HG02763 (cell line): ENCODE measurements around the gene AHSG.
"Not testable (repeated sequence)": the region's sequence is repeated elsewhere in the genome, so short reads cannot be mapped to it uniquely, and the experiment has no call there.

Experiments used
- ATAC-seq: cut with Tn5 transposase; IDR thresholded peaks from one replicate; pipeline ENCODE4 v1.9.1; 2021; ENCODE audit warnings: mild to moderate bottlenecking, moderate library complexity; ENCODE audit not compliant: unreplicated experiment

Gene AHSG, protein sequence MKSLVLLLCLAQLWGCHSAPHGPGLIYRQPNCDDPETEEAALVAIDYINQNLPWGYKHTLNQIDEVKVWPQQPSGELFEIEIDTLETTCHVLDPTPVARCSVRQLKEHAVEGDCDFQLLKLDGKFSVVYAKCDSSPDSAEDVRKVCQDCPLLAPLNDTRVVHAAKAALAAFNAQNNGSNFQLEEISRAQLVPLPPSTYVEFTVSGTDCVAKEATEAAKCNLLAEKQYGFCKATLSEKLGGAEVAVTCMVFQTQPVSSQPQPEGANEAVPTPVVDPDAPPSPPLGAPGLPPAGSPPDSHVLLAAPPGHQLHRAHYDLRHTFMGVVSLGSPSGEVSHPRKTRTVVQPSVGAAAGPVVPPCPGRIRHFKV

DNA sequence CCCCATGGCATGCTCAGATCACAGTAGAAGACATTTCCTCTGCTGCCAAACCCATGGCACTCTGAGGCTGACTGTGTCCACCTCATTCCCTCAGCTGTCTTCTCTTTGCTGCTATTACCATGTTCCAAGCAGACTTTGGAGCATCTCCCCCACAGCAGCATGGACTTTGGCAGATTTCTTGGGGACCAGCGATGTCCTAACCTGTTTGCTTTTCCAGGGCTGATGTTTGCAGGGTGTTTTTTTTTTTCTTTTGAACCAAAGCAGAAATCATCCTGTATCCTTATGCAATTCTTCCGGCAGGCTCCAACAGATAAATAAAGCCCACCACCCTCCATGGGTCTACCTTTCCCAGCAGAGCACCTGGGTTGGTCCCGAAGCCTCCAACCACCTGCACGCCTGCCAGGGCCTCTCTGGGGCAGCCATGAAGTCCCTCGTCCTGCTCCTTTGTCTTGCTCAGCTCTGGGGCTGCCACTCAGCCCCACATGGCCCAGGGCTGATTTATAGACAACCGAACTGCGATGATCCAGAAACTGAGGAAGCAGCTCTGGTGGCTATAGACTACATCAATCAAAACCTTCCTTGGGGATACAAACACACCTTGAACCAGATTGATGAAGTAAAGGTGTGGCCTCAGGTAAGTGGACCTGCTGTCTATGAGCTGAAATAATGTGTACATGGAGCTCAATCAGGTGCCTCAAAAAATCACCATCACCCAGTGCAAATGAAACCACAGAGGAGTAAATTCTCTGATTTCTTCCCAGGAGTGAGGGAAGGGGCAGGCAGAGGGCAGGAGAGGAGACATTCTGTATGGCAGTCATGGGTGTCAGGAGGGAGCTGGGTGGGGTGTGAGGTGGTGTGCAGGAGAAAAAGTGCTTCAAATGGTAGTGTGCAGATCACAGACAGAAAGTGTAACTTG lies at the start of gene AHSG:
Gene AHSG, plus strand, starts transcription at position 340 of the 916 bp plus-strand sequence. Its CDS starts 82 bp downstream, at position 422.
- no peak for ATAC-seq

DNA sequence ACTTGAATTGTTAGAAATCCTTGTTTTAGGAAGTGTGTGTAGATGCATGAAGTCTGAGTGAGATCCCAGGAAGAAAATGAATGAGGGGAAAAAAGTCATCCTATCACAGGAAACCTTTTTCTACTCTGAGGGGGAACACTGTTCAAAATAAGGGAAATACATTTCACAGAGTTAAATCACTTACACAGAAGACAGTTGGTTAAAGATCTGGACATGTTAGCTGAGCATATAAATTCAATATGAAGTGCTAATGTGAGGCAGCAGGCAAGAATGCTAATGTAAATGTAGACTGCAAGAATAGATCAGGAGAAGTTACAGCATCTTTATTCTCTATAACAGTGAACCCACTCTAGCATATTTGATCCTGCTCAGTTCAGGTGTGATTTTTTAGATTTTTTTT lies 48.3 kb upstream of the AHSG start:
- ATAC-seq = no peak

DNA sequence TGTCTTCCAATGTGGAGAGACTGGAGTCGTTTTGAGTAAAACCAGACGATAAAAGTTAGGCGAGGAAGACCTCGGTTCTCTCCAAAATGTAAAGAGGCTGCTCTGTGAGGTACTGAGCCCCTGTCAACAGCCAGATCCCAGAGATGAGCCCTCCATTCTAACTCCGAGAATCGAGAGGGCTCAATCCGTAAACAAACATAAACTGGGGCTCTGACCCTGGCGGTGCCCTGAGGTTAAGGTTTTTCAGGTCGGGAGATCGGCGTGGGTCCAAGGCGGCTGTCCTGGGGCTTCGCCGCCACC lies 46.1 kb upstream of the AHSG start:
- ATAC-seq = no peak

DNA sequence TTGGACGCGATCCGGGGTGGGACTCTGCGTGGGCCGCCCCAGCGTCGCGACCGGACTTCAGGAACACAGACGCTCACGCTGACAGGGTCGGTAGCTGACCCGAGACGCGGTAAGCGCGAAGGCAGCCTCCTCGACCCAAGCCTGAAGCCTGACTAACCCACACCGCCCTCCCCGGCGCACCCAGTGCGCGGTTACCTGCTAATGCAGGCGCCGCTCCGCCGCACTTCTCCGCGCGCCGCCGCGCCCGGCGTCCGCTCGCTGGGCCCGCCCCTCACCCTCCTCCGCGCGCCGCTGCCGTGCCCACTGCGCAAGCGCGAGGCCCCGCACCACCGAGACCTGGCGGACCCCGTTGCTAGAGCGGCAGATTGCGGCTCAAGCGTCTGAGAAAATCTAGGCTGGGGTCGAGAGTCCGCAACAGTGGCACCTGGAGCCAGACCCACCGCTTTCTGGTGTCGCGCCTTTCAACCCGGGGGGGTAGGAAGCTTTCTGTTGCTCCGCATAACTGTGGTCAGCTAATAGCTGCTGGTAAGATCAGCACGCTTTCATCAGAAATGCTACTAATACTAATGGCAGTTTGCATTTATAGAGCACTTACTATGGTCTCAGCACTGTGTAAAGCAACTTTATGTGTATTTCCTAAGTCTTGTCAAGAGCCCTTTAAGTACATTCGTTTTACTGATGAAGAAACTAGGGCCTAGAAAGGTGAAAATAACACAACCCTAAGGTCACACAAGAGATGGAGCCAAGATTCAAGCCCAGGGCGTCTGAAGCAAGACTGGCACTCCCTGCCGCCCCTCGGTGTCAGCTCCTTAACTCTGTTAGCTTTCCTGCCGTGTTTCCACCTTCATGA lies 45.6 kb upstream of the AHSG start, which contains the start of gene TBCCD1:
Gene TBCCD1, minus strand, starts transcription at position 268 of the 850 bp plus-strand sequence. CDS start 3,010 bp downstream, outside the sequence.
- ATAC-seq = peak; percentile 39

DNA sequence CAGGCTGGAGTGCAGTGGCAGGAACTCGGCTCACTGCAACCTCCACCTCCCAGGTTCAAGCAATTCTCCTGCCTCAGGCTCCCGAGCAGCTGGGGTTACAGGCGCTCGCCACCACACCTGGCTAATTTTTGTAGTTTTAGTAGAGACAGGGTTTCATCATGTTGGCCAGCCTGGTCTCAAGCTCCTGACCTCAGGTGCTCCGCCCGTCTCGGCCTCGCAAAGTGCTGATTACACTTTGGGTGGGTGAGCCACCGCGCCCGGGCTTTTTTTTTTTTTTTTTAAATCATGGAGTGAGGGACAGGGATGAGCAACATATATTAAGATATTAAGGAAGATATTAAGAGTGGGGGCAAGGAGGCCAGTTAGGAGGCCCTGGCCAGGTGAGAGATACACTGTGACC lies 43.5 kb upstream of the AHSG start:
- ATAC-seq = not testable (repeated sequence)

DNA sequence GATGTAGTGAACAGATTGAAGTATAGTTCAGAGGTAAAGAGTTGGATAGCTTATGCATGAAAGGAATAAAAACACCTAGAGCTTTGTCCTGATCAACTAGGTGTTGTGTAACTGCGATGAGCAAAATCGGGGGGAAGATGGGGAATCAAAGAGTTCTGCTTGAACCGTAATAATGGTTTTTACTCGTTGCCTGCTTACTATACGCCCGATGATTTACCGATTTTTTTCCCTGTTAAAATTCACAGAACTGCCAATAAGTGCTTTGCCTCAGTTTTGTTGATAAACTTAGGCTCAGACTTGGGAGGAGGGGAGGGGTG lies 43.1 kb upstream of the AHSG start:
- no peak for ATAC-seq

DNA sequence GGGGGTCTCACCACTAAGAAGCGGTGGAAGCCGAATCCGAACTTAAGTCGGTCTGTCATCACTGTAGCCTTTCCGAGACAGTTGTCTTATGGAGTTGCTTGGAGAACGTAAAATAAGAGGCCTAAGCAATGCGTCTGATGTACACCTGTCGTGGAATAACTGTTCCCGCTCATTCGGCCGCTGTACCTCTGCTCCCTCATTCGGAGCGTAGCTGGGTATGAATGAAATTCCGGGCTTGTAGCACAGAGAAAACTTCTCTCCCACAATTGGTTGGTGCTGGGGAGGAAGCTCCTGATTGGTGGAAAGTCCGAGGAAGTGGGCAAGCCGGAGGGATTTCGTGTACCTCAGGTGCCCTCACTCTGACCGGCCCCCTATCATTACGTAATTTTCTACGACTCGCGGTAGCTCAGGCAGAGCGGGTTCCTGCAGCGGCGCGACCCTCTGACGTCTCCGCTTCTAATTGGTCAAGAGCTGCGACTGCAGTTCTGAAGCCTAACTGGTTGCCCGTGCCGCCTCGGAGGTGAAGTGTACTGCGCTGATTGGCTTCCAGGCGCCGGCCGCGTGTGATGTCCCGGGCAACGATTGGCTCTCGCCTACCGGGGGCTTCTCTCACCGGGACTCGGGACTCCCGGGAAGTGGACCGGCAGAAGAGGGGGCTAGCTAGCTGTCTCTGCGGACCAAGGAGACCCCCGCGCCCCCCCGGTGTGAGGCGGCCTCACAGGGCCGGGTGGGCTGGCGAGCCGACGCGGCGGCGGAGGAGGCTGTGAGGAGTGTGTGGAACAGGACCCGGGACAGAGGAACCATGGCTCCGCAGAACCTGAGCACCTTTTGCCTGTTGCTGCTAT lies 42.5 kb upstream of the AHSG start, which contains the start of gene DNAJB11:
Gene DNAJB11, plus strand, starts transcription at position 625 of the 845 bp plus-strand sequence. Its CDS starts 178 bp downstream, at position 803.
- ATAC-seq = peak; percentile 90

DNA sequence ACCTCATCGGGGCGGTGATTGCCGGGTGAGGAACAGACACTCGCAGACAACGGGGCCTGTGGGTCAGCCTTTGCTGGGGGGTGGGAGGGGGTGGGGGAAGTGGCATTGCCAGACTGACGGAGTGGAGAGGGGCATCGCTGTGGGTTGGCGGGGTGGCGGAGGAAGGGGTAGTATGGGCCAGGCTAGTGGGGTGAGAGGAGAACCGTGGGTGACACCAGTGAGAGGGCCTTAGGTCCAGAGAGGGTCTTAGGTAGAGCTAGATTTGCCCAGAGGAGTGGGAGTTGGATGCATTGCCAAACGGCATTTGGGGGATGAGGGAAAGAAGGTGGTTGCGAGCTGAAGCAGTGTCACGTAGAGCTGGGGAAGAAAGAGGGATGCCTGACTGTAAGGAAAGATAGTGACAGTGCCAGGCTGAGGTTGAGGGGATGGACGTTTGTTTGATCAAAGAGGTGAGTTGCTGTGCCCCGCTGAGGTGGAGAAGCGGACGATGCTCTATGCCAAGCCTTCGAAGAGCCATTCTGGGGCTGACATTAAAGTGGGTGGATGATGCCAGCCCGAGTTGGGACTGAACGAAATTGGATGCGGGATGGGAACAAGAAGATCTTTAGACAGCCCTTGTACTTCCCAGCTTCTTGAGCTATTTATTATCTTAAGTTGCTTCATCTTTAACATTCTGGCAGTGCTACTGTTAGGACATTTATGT lies 41.8 kb upstream of the AHSG start:
- ATAC-seq = no peak

DNA sequence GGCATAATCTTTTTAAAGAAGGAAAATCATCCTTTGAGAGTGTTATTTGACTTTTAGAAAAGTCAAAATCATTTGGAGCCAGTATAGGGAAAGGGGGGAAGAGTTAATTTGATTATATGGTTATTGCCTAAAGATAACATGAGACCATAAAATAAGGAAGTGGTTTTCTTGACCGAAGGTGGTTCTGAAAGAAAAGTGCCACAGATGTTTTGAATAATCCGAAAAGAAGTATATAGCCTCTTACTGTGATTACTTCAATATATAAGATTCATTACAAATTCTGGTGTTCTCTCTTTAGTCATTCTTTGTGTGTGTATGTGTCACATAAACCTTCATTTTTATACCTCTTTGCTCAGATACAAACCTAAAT lies 41.2 kb upstream of the AHSG start:
- no peak for ATAC-seq

DNA sequence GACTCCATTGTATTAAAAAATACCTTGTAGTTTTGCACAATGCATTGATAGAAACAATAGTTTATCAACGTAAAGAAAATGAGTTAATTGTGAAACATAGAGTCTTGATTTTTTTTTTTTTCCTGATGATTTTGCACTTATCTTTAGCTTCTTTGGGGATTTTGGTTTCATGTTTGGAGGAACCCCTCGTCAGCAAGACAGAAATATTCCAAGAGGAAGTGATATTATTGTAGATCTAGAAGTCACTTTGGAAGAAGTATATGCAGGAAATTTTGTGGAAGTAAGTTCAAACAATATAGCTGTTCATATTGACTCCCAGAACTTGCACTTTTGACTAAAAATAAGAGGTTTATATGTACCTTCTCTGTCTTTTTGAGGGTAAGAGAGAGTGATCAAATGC lies 35.3 kb upstream of the AHSG start:
- ATAC-seq = no peak

DNA sequence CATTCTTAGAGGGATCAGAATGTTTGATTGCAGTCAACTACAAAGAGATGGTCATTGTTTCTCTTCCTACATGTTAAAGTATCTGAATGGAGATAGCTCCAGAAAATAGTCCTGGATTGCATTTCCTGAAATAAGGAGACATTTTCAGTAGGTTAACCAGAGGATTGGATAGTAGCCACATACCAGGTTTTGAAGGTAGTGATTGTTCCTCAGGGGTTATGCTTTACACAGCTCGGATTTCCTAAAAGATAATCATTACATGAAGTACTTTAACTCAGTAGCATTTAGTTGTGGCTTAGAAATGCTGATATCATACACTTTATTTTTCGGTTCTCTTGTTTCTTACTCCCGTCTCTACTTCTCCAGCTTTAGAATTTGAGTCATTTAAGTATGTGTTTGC lies 32.1 kb upstream of the AHSG start:
- no peak for ATAC-seq

DNA sequence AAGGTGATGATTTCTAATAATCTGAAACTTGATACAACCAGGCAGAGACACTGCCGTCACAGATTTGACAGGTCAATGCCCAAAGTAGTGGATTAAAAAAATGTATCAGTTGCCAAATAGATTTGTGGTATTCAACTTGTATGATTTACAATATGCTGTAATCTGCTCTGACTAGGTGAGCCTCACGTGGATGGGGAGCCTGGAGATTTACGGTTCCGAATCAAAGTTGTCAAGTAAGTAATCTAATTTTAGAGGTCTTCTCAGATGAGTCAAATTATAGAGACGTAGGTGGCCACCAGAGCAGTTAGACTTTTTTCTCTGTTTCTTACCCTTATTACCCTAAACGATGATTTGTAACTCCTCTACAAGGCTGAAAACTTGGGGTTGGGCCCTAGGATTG lies 30.3 kb upstream of the AHSG start:
- no peak for ATAC-seq

DNA sequence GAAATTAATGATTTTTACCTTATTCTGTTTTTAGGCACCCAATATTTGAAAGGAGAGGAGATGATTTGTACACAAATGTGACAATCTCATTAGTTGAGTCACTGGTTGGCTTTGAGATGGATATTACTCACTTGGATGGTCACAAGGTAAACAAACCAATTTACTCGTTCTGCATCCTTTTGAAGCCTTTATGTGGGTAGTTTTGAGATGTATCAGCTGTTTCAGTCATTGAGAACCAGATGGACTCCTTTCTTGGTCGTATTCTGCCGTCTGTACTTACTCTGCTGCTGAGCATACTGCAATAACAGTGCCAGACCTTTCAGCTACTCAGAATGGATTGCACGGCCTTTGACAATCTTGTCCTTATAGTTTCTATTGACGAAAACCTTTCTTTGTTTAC lies 29.0 kb upstream of the AHSG start:
- no peak for ATAC-seq

DNA sequence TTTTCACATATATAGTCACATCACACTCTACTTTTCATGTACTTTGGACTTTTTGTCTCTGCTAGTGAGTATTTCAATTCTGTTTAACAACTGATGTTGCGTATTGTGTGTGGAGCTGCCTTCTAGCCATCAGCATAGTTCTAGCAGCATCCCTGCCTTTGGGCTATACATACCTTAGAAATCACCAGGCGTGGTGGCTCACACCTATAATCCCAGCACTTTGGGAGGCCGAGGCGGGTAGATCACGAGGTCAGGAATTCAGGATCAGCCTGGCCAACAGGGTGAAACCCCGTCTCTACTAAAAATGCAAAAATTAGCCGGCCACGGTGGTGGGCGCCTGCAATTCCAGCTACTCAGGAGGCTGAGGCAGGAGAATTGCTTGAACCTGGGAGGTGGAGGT lies 26.6 kb upstream of the AHSG start:
- not testable (repeated sequence) for ATAC-seq

DNA sequence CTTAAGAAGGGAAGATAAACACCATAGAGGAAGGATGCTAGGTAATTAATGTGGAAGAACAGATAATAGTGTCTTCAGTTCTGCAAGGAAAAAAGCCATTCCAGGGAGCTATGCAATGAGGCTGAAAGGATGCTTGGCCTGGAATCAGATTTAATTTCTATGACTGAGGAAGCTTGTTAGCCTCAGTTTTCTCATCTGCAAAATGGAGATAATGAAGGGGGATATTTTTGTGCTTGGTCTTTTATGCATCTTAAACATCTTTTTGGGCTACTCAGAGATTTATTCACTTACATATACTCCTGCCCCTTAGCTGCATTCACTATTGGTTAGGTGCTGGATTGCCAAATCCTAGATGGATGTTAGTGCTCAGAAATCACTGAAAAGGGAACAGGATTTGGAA lies 25.7 kb upstream of the AHSG start:
- ATAC-seq = no peak

DNA sequence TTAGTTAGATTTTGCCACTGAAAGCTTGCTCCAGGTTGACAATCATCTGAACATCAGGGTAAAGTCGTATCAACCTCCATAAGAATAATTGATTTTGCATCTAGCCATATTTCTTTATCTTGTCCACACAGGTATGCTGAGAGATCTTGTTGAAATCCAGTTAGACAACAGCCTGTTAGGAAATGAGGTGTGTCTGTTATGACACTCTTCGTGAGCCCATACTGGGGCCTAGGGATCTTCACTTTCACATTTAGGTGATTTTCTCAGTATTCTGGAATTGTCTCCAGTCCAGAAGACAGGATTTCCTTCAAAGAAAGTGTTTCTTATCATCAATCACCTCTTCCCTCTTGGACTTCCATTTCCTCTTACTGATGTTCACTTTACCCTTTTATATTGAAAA lies 24.2 kb upstream of the AHSG start:
- ATAC-seq = no peak

DNA sequence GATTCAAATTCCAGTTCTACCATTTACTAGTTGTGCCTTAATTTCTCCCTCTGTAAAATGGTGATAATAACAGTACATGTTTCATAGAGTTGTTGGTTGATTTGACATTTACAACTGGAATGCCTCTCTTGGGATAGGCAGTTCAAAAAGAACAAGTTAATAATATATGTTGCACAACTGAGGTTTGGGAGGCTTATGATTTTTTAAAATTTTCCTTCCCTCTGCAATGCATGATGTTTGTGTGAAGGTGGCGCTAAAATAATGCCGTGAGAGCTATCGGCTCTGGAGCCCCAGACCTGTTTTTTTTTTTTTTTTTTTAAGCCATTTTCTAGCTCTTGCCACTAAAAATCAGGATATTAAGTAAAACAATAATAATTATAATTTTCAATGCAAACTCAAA lies 23.7 kb upstream of the AHSG start:
- no peak for ATAC-seq

DNA sequence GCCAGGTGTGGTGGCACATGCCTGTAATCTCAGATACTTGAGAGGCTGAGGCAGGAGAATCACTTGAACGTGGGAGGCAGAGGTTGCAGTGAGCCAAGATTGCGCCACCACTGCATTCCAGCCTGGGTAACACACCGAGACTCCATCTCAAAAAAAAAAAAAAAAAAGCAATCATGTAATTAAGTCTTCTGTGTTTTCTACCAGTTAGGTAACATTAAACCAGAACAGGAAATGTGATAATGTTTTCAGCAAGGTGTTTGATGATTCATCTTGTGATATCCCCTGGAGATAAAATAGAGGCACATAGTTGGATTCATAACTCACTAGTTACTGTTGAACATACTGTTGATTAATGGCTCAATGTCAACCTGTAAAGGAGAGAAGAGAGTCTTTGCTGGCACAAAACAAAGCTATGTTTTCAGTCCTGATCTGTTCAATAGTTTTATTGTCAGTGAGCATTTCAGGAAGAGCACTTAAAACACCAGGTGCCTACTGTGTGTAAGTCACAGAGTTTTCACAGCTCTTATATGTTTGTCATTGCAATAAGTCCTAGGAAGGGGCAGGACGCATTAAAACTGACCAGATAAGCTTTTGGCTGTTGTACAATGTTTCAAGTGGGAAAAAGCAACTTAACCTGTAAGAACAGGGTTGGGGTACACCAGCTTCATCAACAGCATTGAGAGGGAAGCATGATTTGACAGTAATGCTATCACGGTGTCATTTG lies 22.8 kb upstream of the AHSG start:
- no peak for ATAC-seq
